Measurements from ENCODE around the gene ABL1.

Gene ABL1

GRCh38 chr9:130892477-130893304 is 57.6 kb downstream of the ABL1 start:
- no peak for DNase-seq

GRCh38 chr9:130893341-130894101 is 58.5 kb downstream of the ABL1 start:
- DNase-seq = peak; percentile 81

- peak; percentile 73 for DNase-seq
These were observed 59.5 kb downstream of the ABL1 start for GRCh38 chr9:130894546-130894945.

- DNase-seq = no peak
These were observed 60.0 kb downstream of the ABL1 start for GRCh38 chr9:130895038-130895437.

- DNase-seq = no peak
These were observed 60.6 kb downstream of the ABL1 start for GRCh38 chr9:130895481-130896232.

GRCh38 chr9:130896233-130897014 is 61.4 kb downstream of the ABL1 start, which contains the start of gene QRFP:
QRFP (minus strand) TSS chr9:130896812; CDS start chr9:130893838, 2,974 bp downstream.
- DNase-seq = no peak

GRCh38 chr9:130897105-130897751 is 62.2 kb downstream of the ABL1 start:
- DNase-seq = no peak

- DNase-seq = no peak
These were observed 62.9 kb downstream of the ABL1 start for GRCh38 chr9:130897848-130898551.

- no peak for DNase-seq
These were observed 63.4 kb downstream of the ABL1 start for GRCh38 chr9:130898552-130898852.

- DNase-seq = no peak
These were observed 64.1 kb downstream of the ABL1 start for GRCh38 chr9:130899051-130899748.

GRCh38 chr9:130900701-130901497 is 65.8 kb downstream of the ABL1 start:
- no peak for DNase-seq

GRCh38 chr9:130901498-130902203 is 66.6 kb downstream of the ABL1 start:
- no peak for DNase-seq

GRCh38 chr9:130902204-130903185 is 67.4 kb downstream of the ABL1 start:
- no peak for DNase-seq

GRCh38 chr9:130903194-130904069 is 68.4 kb downstream of the ABL1 start:
- no peak for DNase-seq

GRCh38 chr9:130904070-130905044 is 69.3 kb downstream of the ABL1 start:
- no peak for DNase-seq

Data from hematopoietic multipotent progenitor cell treated with erythropoietin and hydrocortisone succinate and interleukin-3 and kit ligand, for 6 days (in vitro differentiated cells).